Ovary (tissue), 3 donors: ENCODE measurements around the gene TRIM44.

Experiments used
- EP300 ChIP-seq: sonication (generic); formaldehyde crosslinking; IDR thresholded peaks from one replicate; pipeline ENCODE4 v1.6.1; 2017; ENCODE audit warnings: antibody characterized with exemption
- TF ChIP-seq, protein P1 (sequence below), 3 donors: fragments of 450-650 bp in 2 of 3; fragments of 200-600 bp in 1 of 3; IDR thresholded peaks; one replicate each; pipeline versions ENCODE4 v1.5.1 to v1.8.0; 2016 to 2022; ENCODE audit warnings: antibody characterized with exemption in 3 of 3, mild to moderate bottlenecking in 1 of 3
- donor health status: DM: no; HTN: no; CAD: no.

DNA sequence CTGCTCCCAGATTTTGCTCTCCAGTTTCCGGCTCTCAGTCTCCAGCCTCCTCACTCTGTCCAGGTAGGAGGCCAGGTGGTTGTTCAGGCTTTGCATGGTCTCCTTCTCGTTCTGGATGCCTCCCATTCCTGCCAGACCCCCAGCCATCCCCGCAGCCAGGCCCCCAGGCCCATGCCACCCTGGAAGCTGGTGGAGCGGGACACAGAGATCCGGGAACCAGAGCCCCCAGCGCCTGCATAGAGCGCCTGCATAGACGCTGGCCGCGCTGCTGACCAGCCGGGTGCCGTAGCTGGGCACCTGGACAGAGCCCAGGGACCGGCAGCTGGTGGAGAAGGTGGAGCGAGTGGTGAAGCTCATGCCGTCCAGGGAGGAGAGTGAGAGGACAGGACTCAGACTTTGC lies 198.6 kb downstream of the TRIM44 start:
- TF ChIP-seq EP300 = no peak
- TF ChIP-seq, protein P1, sequence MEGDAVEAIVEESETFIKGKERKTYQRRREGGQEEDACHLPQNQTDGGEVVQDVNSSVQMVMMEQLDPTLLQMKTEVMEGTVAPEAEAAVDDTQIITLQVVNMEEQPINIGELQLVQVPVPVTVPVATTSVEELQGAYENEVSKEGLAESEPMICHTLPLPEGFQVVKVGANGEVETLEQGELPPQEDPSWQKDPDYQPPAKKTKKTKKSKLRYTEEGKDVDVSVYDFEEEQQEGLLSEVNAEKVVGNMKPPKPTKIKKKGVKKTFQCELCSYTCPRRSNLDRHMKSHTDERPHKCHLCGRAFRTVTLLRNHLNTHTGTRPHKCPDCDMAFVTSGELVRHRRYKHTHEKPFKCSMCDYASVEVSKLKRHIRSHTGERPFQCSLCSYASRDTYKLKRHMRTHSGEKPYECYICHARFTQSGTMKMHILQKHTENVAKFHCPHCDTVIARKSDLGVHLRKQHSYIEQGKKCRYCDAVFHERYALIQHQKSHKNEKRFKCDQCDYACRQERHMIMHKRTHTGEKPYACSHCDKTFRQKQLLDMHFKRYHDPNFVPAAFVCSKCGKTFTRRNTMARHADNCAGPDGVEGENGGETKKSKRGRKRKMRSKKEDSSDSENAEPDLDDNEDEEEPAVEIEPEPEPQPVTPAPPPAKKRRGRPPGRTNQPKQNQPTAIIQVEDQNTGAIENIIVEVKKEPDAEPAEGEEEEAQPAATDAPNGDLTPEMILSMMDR (IDR thresholded peaks at IDR 0.05) = no peak
